Mucosa of rectum (tissue), 2 donors: Measurements from ENCODE around the gene NAV3.
"Not testable (repeated sequence)": the region's sequence is repeated elsewhere in the genome, so short reads cannot be mapped to it uniquely, and the experiment has no call there.

ENCODE experiments used
- H3K27ac ChIP-seq, 2 donors: one replicate each; pipeline ENCODE4 v1.7.0; 2013; ENCODE audit warnings: inconsistent platforms in 2 of 2, low read depth in 2 of 2, low read length in 2 of 2
- H3K27me3 ChIP-seq, 2 donors: one replicate each; pipeline ENCODE4 v1.7.0; 2013; ENCODE audit warnings: low read length in 2 of 2; ENCODE audit not compliant: control insufficient read depth in 2 of 2, insufficient read depth in 2 of 2
- H3K36me3 ChIP-seq, 2 donors: one replicate each; pipeline ENCODE4 v1.7.0; 2013; ENCODE audit warnings: low read length in 2 of 2; ENCODE audit not compliant: control insufficient read depth in 2 of 2, insufficient read depth in 2 of 2
- H3K4me1 ChIP-seq, 2 donors: one replicate each; pipeline ENCODE4 v1.7.0; 2013; ENCODE audit warnings: low read length in 2 of 2, mild to moderate bottlenecking in 1 of 2; ENCODE audit not compliant: control insufficient read depth in 2 of 2, insufficient read depth in 2 of 2
- H3K4me3 ChIP-seq, 2 donors: one replicate each; pipeline ENCODE4 v1.7.0; 2013; ENCODE audit warnings: low read length in 2 of 2
- H3K9ac ChIP-seq, 2 donors: one replicate each; pipeline ENCODE4 v1.7.0; 2013; ENCODE audit warnings: low read length in 2 of 2, low read depth in 1 of 2, mild to moderate bottlenecking in 1 of 2
- H3K9me3 ChIP-seq, 2 donors: one replicate each; pipeline ENCODE4 v1.7.0; 2013; ENCODE audit warnings: low read length in 2 of 2; ENCODE audit not compliant: control insufficient read depth in 2 of 2
- donor health status: healthy.
- donor health status: Normal muscosa, but diverticular disease.

Gene NAV3

DNA sequence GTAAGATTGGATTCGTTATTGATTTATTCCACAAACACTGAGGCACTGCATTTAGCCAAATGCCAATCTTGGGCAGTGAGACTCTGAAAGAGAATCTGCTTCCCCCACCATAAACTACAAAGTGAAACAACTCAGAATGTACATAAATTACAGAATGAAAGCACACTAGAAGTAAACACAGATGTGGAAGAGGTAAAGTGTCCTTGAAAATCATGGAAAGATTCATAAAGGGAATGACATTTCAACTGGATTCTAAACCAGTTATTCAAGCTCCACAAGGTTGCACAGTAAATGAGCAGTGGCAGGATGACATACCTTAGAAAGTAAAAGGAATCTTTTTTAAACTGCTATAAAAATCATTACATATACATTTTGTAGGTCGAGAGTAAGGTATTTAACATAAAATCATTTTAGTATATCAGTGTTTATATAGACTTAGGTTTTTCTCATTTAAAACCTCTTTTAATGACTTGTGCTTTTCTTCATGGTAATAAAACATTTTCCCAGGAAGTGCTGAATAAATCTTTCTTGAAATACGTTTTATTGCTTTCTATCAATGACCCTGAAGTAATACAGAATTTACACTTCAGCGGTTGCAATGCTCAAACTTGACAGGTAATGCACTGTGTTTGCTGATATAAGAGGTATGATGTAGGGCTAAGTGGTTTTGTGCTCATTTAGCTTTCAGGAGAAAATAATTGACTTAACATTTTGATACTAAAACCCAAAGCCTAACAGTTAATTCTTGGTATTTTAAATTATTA lies 270.6 kb downstream of the NAV3 start:
- H3K4me1 ChIP-seq: peaks cover 0 to 4% of the 10 kb centered on the region in 2 donors
- H3K9me3 ChIP-seq: no peaks in the 10 kb centered on the region
- H3K27ac ChIP-seq: no peak overlapping the region
- H3K36me3 ChIP-seq: no peaks in the 10 kb centered on the region
- H3K9ac ChIP-seq: no peak overlapping the region
- H3K4me3 ChIP-seq: no peak overlapping the region
- H3K27me3 ChIP-seq: no peaks in the 10 kb centered on the region

DNA sequence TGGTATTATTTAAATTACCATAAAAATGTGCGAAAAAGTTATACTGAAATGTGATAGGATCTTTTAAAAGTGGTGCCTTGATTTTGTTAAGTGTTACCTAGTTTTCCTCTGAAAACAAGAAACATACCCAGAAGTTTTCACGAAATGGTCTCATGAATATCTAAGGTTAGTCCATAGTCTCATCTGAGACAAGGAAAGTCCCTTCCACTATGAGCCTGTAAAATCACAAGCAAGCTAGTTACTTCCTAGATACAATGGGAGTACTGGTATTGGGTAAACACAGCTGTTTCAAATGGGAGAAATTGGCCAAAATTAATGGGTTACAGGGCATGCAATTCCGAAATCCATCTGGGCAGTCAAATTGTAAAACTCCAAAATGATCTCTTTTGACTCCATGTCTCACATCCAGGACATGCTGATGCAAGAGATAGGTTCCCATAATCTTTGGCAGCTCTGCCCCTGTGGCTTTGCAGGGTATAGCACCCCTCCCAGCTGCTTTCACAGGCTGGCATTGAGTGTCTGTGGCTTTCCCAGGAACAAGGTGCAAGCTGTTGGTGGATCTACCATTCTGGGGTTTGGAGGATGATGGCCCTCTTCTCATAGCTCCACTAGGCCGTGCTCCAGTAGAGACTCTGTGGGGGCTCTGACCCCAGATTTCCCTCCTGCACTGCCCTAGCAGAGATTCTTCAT lies 271.4 kb downstream of the NAV3 start:
- Histone ChIP-seq H3K27me3 (no peaks in the 10 kb centered on the region), H3K27ac (no peak overlapping the region), H3K9ac (no peak overlapping the region)

DNA sequence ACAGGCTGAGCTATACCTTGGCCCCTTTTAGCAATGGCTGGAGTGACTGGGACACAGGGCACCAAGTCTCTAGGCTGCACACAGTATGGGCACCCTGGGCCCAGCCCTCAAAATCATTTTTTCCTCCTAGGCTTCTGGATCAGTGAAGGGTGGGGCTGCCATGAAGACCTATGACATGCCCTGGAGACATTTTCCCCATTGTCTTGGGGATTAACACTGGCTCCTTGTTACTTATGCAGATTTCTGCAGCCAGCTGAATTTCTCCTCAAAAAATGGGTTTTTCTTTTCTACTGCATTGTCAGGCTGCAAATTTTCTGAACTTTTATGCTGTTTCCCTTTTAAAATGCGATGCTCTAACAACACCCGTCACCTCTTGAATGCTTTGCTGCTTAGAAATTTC lies 272.1 kb downstream of the NAV3 start:
- not testable (repeated sequence) for H3K27me3 ChIP-seq, H3K27ac ChIP-seq, H3K9me3 ChIP-seq, H3K4me3 ChIP-seq, H3K9ac ChIP-seq, H3K4me1 ChIP-seq, H3K36me3 ChIP-seq

More for the DNA sequence above, 271.4 kb downstream of the NAV3 start:
- Histone ChIP-seq H3K9me3 (no peaks in the 10 kb centered on the region), H3K4me1 (peaks cover 0 to 4% of the 10 kb centered on the region in 2 donors), H3K36me3 (no peaks in the 10 kb centered on the region), H3K4me3 (no peak overlapping the region)

- no peaks in the 10 kb centered on the region for H3K27me3 ChIP-seq
- H3K4me3 ChIP-seq: no peak overlapping the region
- no peaks in the 10 kb centered on the region for H3K4me1 ChIP-seq
- H3K36me3 ChIP-seq: no peaks in the 10 kb centered on the region
- no peak overlapping the region for H3K27ac ChIP-seq
- no peak overlapping the region for H3K9ac ChIP-seq
- no peaks in the 10 kb centered on the region for H3K9me3 ChIP-seq
Measured at GRCh38 chr12:78115889-78116288, 285.2 kb downstream of the NAV3 start.

- H3K9me3 ChIP-seq: no peaks in the 10 kb centered on the region
- H3K27me3 ChIP-seq: no peaks in the 10 kb centered on the region
- no peak overlapping the region for H3K4me3 ChIP-seq
- no peaks in the 10 kb centered on the region for H3K4me1 ChIP-seq
- no peaks in the 10 kb centered on the region for H3K36me3 ChIP-seq
- no peak overlapping the region for H3K9ac ChIP-seq
- H3K27ac ChIP-seq: no peak overlapping the region
Measured at GRCh38 chr12:78118036-78118435, 287.3 kb downstream of the NAV3 start.

- no peaks in the 10 kb centered on the region for H3K9me3 ChIP-seq
- no peak overlapping the region for H3K4me3 ChIP-seq
- H3K27ac ChIP-seq: no peak overlapping the region
- no peaks in the 10 kb centered on the region for H3K4me1 ChIP-seq
- H3K36me3 ChIP-seq: no peaks in the 10 kb centered on the region
- H3K27me3 ChIP-seq: no peaks in the 10 kb centered on the region
- H3K9ac ChIP-seq: no peak overlapping the region
Measured at GRCh38 chr12:78118486-78118885, 287.8 kb downstream of the NAV3 start.

DNA sequence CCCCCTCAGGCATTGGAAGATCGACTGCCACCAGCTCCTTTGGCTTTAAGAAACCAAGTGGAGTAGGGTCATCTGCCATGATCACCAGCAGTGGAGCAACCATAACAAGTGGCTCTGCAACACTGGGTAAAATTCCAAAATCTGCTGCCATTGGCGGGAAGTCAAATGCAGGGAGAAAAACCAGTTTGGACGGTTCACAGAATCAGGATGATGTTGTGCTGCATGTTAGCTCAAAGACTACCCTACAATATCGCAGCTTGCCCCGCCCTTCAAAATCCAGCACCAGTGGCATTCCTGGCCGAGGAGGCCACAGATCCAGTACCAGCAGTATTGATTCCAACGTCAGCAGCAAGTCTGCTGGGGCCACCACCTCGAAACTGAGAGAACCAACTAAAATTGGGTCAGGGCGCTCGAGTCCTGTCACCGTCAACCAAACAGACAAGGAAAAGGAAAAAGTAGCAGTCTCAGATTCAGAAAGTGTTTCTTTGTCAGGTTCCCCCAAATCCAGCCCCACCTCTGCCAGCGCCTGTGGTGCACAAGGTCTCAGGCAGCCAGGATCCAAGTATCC lies 288.7 kb downstream of the NAV3 start:
- Histone ChIP-seq H3K9me3 (no peaks in the 10 kb centered on the region), H3K27ac (no peak overlapping the region), H3K9ac (no peak overlapping the region), H3K36me3 (no peaks in the 10 kb centered on the region), H3K27me3 (no peaks in the 10 kb centered on the region), H3K4me3 (no peak overlapping the region), H3K4me1 (no peaks in the 10 kb centered on the region)

DNA sequence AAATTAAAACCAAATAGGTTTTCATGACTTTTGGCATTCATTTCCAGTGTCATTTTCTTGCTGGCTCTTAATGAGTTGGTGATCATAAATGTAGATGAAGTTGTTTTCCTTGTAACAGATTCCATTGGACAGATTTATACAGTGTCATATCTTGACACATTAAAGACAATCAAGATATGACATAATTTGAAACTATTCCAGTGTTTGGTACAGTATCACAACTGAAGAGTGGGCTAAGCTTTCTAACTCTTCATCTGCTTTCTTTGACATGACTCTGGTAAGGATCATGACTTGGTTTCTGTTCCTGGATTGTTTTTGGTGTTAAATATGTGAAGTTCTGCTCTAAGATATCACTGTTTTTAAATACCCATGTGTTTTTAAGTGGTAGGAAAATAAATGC lies 289.6 kb downstream of the NAV3 start:
- no peak overlapping the region for H3K9ac ChIP-seq
- no peaks in the 10 kb centered on the region for H3K36me3 ChIP-seq

GRCh38 chr12:78120866-78121560 lies 290.3 kb downstream of the NAV3 start:
- no peaks in the 10 kb centered on the region for H3K36me3 ChIP-seq
- no peak overlapping the region for H3K27ac ChIP-seq
- H3K4me3 ChIP-seq: no peak overlapping the region
- no peaks in the 10 kb centered on the region for H3K27me3 ChIP-seq
- H3K9ac ChIP-seq: no peak overlapping the region
- no peaks in the 10 kb centered on the region for H3K9me3 ChIP-seq
- H3K4me1 ChIP-seq: no peaks in the 10 kb centered on the region

More for the DNA sequence above, 289.6 kb downstream of the NAV3 start:
- Histone ChIP-seq H3K4me1 (no peaks in the 10 kb centered on the region), H3K27ac (no peak overlapping the region), H3K4me3 (no peak overlapping the region), H3K9me3 (no peaks in the 10 kb centered on the region), H3K27me3 (no peaks in the 10 kb centered on the region)
